H9 (cell line): ENCODE results near the gene TWSG1. TPM values are rescaled to one million over a fixed set of nuclear protein-coding genes. Genes with fewer than 3 reads are reported as not detected.

Experiments
- DNase-seq: peaks from one replicate; pipeline ENCODE4 v3.0.0-alpha.2; 2017
- H2AFZ ChIP-seq: one replicate; pipeline ENCODE4 v1.6.1; 2013; ENCODE audit warnings: mild to moderate bottlenecking, low read length, control low read depth, moderate library complexity
- H2AK5ac ChIP-seq: 2 replicates; pipeline ENCODE4 v1.6.1; 2013; ENCODE audit warnings: low read length, control low read depth, mixed read lengths; ENCODE audit not compliant: insufficient read length
- H2BK120ac ChIP-seq: one replicate; pipeline ENCODE4 v1.6.1; 2013; ENCODE audit warnings: low read depth, mild to moderate bottlenecking, low read length, control low read depth, inconsistent platforms; ENCODE audit not compliant: poor library complexity, severe bottlenecking
- H2BK12ac ChIP-seq: 2 replicates; pipeline ENCODE4 v1.6.1; 2013; ENCODE audit warnings: low read length, control low read depth, mixed read lengths, low read depth; ENCODE audit not compliant: insufficient read length
- H2BK15ac ChIP-seq: 2 replicates; pipeline ENCODE4 v1.6.1; 2013; ENCODE audit warnings: low read depth, low read length, control low read depth
- H2BK20ac ChIP-seq: one replicate; pipeline ENCODE4 v1.6.1; 2013; ENCODE audit warnings: low read depth, mild to moderate bottlenecking, low read length, control low read depth, inconsistent platforms; ENCODE audit not compliant: poor library complexity, severe bottlenecking
- H2BK5ac ChIP-seq: 2 replicates; pipeline ENCODE4 v1.6.1; 2013; ENCODE audit warnings: low read length, control low read depth, mixed read lengths; ENCODE audit not compliant: insufficient read length
- H3K14ac ChIP-seq: 2 replicates; pipeline ENCODE4 v1.6.1; 2013; ENCODE audit warnings: low read length, control low read depth; ENCODE audit not compliant: insufficient read depth
- H3K18ac ChIP-seq: 2 replicates; pipeline ENCODE4 v1.6.1; 2013; ENCODE audit warnings: low read depth, mild to moderate bottlenecking, mixed read lengths, low read length, control low read depth; ENCODE audit not compliant: insufficient read length
- H3K23ac ChIP-seq: 2 replicates; pipeline ENCODE4 v1.6.1; 2013; ENCODE audit warnings: low read length, control low read depth, mixed read lengths, low read depth; ENCODE audit not compliant: insufficient read length
- H3K23me2 ChIP-seq: 2 replicates; pipeline ENCODE4 v1.6.1; 2013; ENCODE audit warnings: low read depth, mild to moderate bottlenecking, mixed read lengths, low read length, control low read depth; ENCODE audit not compliant: insufficient read length, poor library complexity, severe bottlenecking
- H3K27ac ChIP-seq: 2 replicates; pipeline ENCODE4 v1.5.1; 2013; ENCODE audit warnings: low read length, control low read depth, mixed read lengths, low read depth; ENCODE audit not compliant: insufficient read length
- H3K27me3 ChIP-seq: 2 replicates; pipeline ENCODE4 v1.6.1; 2013; ENCODE audit warnings: low read length, control low read depth, inconsistent platforms; ENCODE audit not compliant: insufficient read depth
- H3K4ac ChIP-seq: 2 replicates; pipeline ENCODE4 v1.6.1; 2013; ENCODE audit warnings: low read depth, mild to moderate bottlenecking, control low read depth, inconsistent platforms, low read length, moderate library complexity
- H3K4me1 ChIP-seq: 2 replicates; pipeline ENCODE4 v1.6.1; 2013; ENCODE audit warnings: low read length, control low read depth, inconsistent platforms; ENCODE audit not compliant: insufficient read depth
- H3K4me2 ChIP-seq: 2 replicates; pipeline ENCODE4 v1.6.1; 2013; ENCODE audit warnings: low read length, control low read depth, mixed read lengths; ENCODE audit not compliant: insufficient read length, insufficient read depth
- H3K56ac ChIP-seq: 2 replicates; pipeline ENCODE4 v1.6.1; 2013; ENCODE audit warnings: low read depth, mild to moderate bottlenecking, mixed read lengths, low read length, control low read depth; ENCODE audit not compliant: insufficient read length
- H3K79me1 ChIP-seq: 2 replicates; pipeline ENCODE4 v1.6.1; 2013; ENCODE audit warnings: low read depth, mild to moderate bottlenecking, moderate library complexity, low read length, control low read depth, inconsistent platforms; ENCODE audit not compliant: insufficient read depth, poor library complexity, severe bottlenecking
- H3K79me2 ChIP-seq: 2 replicates; pipeline ENCODE4 v1.6.1; 2013; ENCODE audit warnings: low read length, control low read depth, inconsistent platforms; ENCODE audit not compliant: insufficient read depth
- H3K9ac ChIP-seq: 2 replicates; pipeline ENCODE4 v1.6.1; 2013; ENCODE audit warnings: low read length, control low read depth, mixed read lengths; ENCODE audit not compliant: insufficient read length; ENCODE audit errors: extremely low read depth
- H3K9me3 ChIP-seq: one replicate; pipeline ENCODE4 v1.6.1; 2013; ENCODE audit warnings: low read depth, low read length, inconsistent platforms; ENCODE audit not compliant: control insufficient read depth
- H3T11ph ChIP-seq: one replicate; pipeline ENCODE4 v1.6.1; 2013; ENCODE audit warnings: mild to moderate bottlenecking, low read length, control low read depth, inconsistent platforms
- H4K20me1 ChIP-seq: one replicate; pipeline ENCODE4 v1.6.1; 2013; ENCODE audit not compliant: control insufficient read depth, insufficient read length, insufficient read depth
- H4K5ac ChIP-seq: 2 replicates; pipeline ENCODE4 v1.6.1; 2013; ENCODE audit warnings: low read depth, mild to moderate bottlenecking, mixed read lengths, low read length, control low read depth; ENCODE audit not compliant: insufficient read length
- H4K8ac ChIP-seq: replicated peaks from 2 replicates; pipeline ENCODE4 v1.6.1; 2013; ENCODE audit warnings: low read length, control low read depth, mixed read lengths, low read depth; ENCODE audit not compliant: insufficient read length
- H4K91ac ChIP-seq: 2 replicates; pipeline ENCODE4 v1.6.1; 2013; ENCODE audit warnings: low read depth, mild to moderate bottlenecking, moderate library complexity, mixed read lengths, low read length, control low read depth; ENCODE audit not compliant: insufficient read length
- H3K27ac Mint-ChIP-seq, 3 experiments: 2 replicates in 2 of 3; 3 replicates in 1 of 3; pipeline ENCODE4 v1.8.0; 2020 to 2021; ENCODE audit warnings: mixed read lengths in 3 of 3, mild to moderate bottlenecking in 1 of 3, moderate library complexity in 1 of 3
- H3K27me3 Mint-ChIP-seq: 2 replicates; pipeline ENCODE4 v1.8.0; 2021; ENCODE audit warnings: low read depth, mild to moderate bottlenecking, moderate library complexity, mixed read lengths
- H3K36me3 Mint-ChIP-seq, 3 experiments: 2 replicates in 2 of 3; 3 replicates in 1 of 3; pipeline ENCODE4 v1.8.0; 2020 to 2021; ENCODE audit warnings: low read depth in 3 of 3, mixed read lengths in 3 of 3; ENCODE audit not compliant: insufficient read depth in 1 of 3
- H3K4me1 Mint-ChIP-seq, 2 experiments: 2 replicates each; pipeline ENCODE4 v1.8.0; 2020; ENCODE audit warnings: mixed read lengths in 2 of 2
- H3K4me3 Mint-ChIP-seq, 2 experiments: 2 replicates in 1 of 2; 3 replicates in 1 of 2; pipeline ENCODE4 v1.8.0; 2020 to 2021; ENCODE audit warnings: mild to moderate bottlenecking in 2 of 2, mixed read lengths in 2 of 2, moderate library complexity in 1 of 2
- H3K9me3 Mint-ChIP-seq, 2 experiments: 2 replicates in 1 of 2; 3 replicates in 1 of 2; pipeline ENCODE4 v1.8.0; 2020; ENCODE audit warnings: mild to moderate bottlenecking in 2 of 2, mixed read lengths in 2 of 2, moderate library complexity in 1 of 2
- WGBS: extraction: QIAGEN DNeasy Blood & Tissue Kit; methylation state at CpG from one replicate; pipeline ENCODE4 v1.1.7; 2013; ENCODE audit warnings: missing lambda C conversion rate, low lambda C conversion rate, mixed read lengths; ENCODE audit not compliant: insufficient read length; ENCODE audit errors: extremely low coverage; 5-methylcytosine and 5-hydroxymethylcytosine counted together
- total RNA-seq: library from RNA; stranded (reverse); gene quantifications from 2 replicates; pipeline ENCODE4 v1.2.1, GENCODE V29; 2021
- TF ChIP-seq, protein P1 (sequence below): fragments of 200-600 bp; sonication (generic); conservative IDR thresholded peaks from 3 replicates; pipeline ENCODE4 v1.8.0; 2021; ENCODE audit warnings: antibody characterized with exemption, mild to moderate bottlenecking

Gene TWSG1
- total RNA-seq, 1 experiment from 2014 or later = 25.7 TPM

DNA sequence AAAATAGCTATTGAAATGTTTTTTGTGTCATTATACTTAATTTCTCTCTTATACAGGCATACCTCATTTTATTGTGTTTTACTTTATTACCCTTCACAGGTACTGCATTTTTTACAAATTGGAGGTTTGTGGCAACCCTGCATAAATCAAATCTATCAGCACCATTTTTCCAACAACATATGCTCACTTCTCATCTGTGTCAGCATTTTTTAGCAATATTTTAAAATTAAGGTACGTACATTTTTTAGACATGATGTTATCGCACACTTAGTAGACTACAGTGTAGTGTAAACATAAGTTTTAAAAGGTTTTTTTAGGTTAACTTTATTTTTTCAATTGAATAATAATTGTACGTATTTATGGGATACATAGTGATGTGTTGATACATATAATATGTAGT lies 110.0 kb downstream of the TWSG1 start:
- Histone ChIP-seq H4K20me1 (no peaks in the 10 kb centered on the region), H2BK5ac (no peak overlapping the region), H3K27ac (no peak overlapping the region), H3K79me1 (no peaks in the 10 kb centered on the region), H3K27me3 (no peaks in the 10 kb centered on the region), H3K79me2 (no peaks in the 10 kb centered on the region), H3K23ac (no peak overlapping the region), H3K4ac (no peak overlapping the region), H2BK120ac (no peak overlapping the region), H3K9me3 (no peaks in the 10 kb centered on the region), H2BK15ac (no peak overlapping the region), H2AK5ac (no peak overlapping the region), H2BK20ac (no peak overlapping the region), H3K18ac (no peak overlapping the region), H4K5ac (no peak overlapping the region), H3K9ac (no peak overlapping the region), H2AFZ (no peak overlapping the region), H3K14ac (no peak overlapping the region), H3K23me2 (no peaks in the 10 kb centered on the region), H3K4me2 (no peak overlapping the region), H3K56ac (no peak overlapping the region), H2BK12ac (no peak overlapping the region), H3K4me1 (no peaks in the 10 kb centered on the region), H4K8ac (no peak overlapping the region), H4K91ac (no peak overlapping the region), H3T11ph (no peak overlapping the region)
- H3K27me3 Mint-ChIP-seq = no peaks in the 10 kb centered on the region; the same call in 1 of the 2 replicates
- H3K9me3 Mint-ChIP-seq = peaks cover 15 to 23% of the 10 kb centered on the region in 2 experiments
- TF ChIP-seq, protein P1, sequence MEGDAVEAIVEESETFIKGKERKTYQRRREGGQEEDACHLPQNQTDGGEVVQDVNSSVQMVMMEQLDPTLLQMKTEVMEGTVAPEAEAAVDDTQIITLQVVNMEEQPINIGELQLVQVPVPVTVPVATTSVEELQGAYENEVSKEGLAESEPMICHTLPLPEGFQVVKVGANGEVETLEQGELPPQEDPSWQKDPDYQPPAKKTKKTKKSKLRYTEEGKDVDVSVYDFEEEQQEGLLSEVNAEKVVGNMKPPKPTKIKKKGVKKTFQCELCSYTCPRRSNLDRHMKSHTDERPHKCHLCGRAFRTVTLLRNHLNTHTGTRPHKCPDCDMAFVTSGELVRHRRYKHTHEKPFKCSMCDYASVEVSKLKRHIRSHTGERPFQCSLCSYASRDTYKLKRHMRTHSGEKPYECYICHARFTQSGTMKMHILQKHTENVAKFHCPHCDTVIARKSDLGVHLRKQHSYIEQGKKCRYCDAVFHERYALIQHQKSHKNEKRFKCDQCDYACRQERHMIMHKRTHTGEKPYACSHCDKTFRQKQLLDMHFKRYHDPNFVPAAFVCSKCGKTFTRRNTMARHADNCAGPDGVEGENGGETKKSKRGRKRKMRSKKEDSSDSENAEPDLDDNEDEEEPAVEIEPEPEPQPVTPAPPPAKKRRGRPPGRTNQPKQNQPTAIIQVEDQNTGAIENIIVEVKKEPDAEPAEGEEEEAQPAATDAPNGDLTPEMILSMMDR = no peak
- no peak overlapping the region for H3K27ac Mint-ChIP-seq
- no peak overlapping the region for H3K4me3 Mint-ChIP-seq
- DNase-seq = no peak
- WGBS = no CpG with 5 or more reads among the region's 3 CpGs
- H3K36me3 Mint-ChIP-seq = peaks cover 4 to 19% (median 12%) of the 10 kb centered on the region in 3 experiments; a peak in 6 of 7 replicates
- no peaks in the 10 kb centered on the region for H3K4me1 Mint-ChIP-seq
